Panc1 (cell line): ENCODE results near the gene SULT4A1. TPM values are rescaled to one million over a fixed set of nuclear protein-coding genes. Genes with fewer than 3 reads are reported as not detected.

Experiments used
- ATAC-seq: fragments of 200-7000 bp; cut with Tn5 transposase; 2 replicates; pipeline ENCODE4 v1.9.1; 2020; ENCODE audit warnings: mild to moderate bottlenecking, moderate library complexity
- BruUV-seq: library from RNA; stranded (reverse); fragments of 400-500 nt; replicated peaks from 2 replicates; lab custom pipeline; 2021; lab: Mats Ljungman, UMichigan
- CTCF ChIA-PET: fragments of 300-600 bp; sonication (Branson Sonifier 250); formaldehyde crosslinking; loops from one replicate; lab custom pipeline; 2022; ENCODE audit warnings: antibody characterized with exemption; lab: Charles Lee
- POLR2A ChIA-PET: fragments of 300-600 bp; sonication (Branson Sonifier 250); formaldehyde crosslinking; loops from one replicate; lab custom pipeline; 2022; ENCODE audit warnings: antibody characterized with exemption; lab: Charles Lee
- DNase-seq: peaks from one replicate; pipeline ENCODE4 v3.0.0-alpha.2; 2010; ENCODE audit warnings: low read depth, low spot score
- H3K27ac ChIP-seq: 2 replicates; pipeline ENCODE4 v1.5.1; 2011; ENCODE audit warnings: mild to moderate bottlenecking, low read length, inconsistent platforms
- H3K27me3 ChIP-seq: fragments of 200-500 bp; sonication (Bioruptor generic); 2 replicates; pipeline ENCODE4 v1.6.0; 2014; ENCODE audit warnings: low read length, inconsistent platforms; ENCODE audit not compliant: control insufficient read depth, insufficient read depth
- H3K36me3 ChIP-seq: fragments of 200-500 bp; sonication (Bioruptor generic); 2 replicates; pipeline ENCODE4 v1.5.1; 2014; ENCODE audit warnings: inconsistent platforms, mild to moderate bottlenecking, low read length, moderate library complexity; ENCODE audit not compliant: control insufficient read depth, insufficient read depth
- H3K4me1 ChIP-seq: 2 replicates; pipeline ENCODE4 v1.5.1; 2011; ENCODE audit warnings: inconsistent platforms, mild to moderate bottlenecking, low read length, moderate library complexity; ENCODE audit not compliant: control insufficient read depth, insufficient read depth
- H3K4me3 ChIP-seq, 2 experiments: 2 replicates each; pipeline ENCODE4 v1.5.1; 2011 to 2012; ENCODE audit warnings: low read depth in 2 of 2, low read length in 2 of 2, mild to moderate bottlenecking in 2 of 2, inconsistent platforms in 1 of 2, moderate library complexity in 1 of 2
- H3K9me3 ChIP-seq: fragments of 200-500 bp; sonication (Bioruptor generic); 2 replicates; pipeline ENCODE4 v1.5.1; 2014; ENCODE audit warnings: low read depth, mild to moderate bottlenecking, inconsistent platforms, low read length, moderate library complexity; ENCODE audit not compliant: control insufficient read depth, insufficient read depth
- CTCF ChIP-seq: fragments of 450-650 bp; IDR thresholded peaks from 2 replicates; pipeline ENCODE4 v1.5.1; 2017; ENCODE audit warnings: mild to moderate bottlenecking
- POLR2AphosphoS5 ChIP-seq: IDR thresholded peaks from 2 replicates; pipeline ENCODE4 v1.6.1; 2012; ENCODE audit warnings: mild to moderate bottlenecking, low read depth, low read length, moderate library complexity
- REST ChIP-seq, 2 experiments: IDR thresholded peaks; 2 replicates each; pipeline ENCODE4 v1.6.1; 2011 to 2012; ENCODE audit warnings: low read depth in 2 of 2, control low read depth in 1 of 2, low read length in 1 of 2, mild to moderate bottlenecking in 1 of 2, moderate library complexity in 1 of 2; ENCODE audit not compliant: insufficient read depth in 1 of 2
- SIN3A ChIP-seq: IDR thresholded peaks from 2 replicates; pipeline ENCODE4 v1.6.1; 2012; ENCODE audit warnings: low read depth, mild to moderate bottlenecking, low read length, moderate library complexity, borderline replicate concordance; ENCODE audit not compliant: insufficient read depth
- TCF7L2 ChIP-seq: IDR thresholded peaks from 2 replicates; pipeline ENCODE4 v1.6.1; 2011; ENCODE audit warnings: mild to moderate bottlenecking, low read depth, low read length, inconsistent platforms
- in situ Hi-C: cut with HindIII; loops from 2 replicates; pipeline ENCODE4 v1.10.0; 2016; ENCODE audit warnings: low sequenced_read_pairs, low pct_unique_long_range_greater_than_20kb
- intact Hi-C: fragments of 100-400 bp; cut with micrococcal nuclease; formaldehyde crosslinking; loops from one replicate; pipeline ENCODE4 v1.10.0; 2022; ENCODE audit not compliant: unreplicated experiment
- total RNA-seq: library from RNA; stranded (reverse); gene quantifications from one replicate; pipeline ENCODE4 v1.2.1, GENCODE V29; 2021; ENCODE audit not compliant: unreplicated experiment

Gene SULT4A1
- total RNA-seq, 1 experiment from 2014 or later: 12.0 TPM

GRCh38 chr22:43845981-43846380 is 16.3 kb downstream of the SULT4A1 start:
- H3K9me3 ChIP-seq: no peaks in the 10 kb centered on the region
- in situ Hi-C loops: no loop called here
- BruUV-seq: no TSS peak
- H3K4me1 ChIP-seq: no peaks in the 10 kb centered on the region
- H3K27ac ChIP-seq: no peak overlapping the region
- no peaks in the 10 kb centered on the region for H3K36me3 ChIP-seq
- DNase-seq: no peak
- no peak for ATAC-seq
- no peak overlapping the region for H3K4me3 ChIP-seq
- no peak for TF ChIP-seq SIN3A
- TF ChIP-seq CTCF: no peak
- TF ChIP-seq POLR2AphosphoS5: no peak
- no peak for TF ChIP-seq REST (IDR thresholded peaks at IDR 0.05; ENCODE audit: insufficient read depth in 1 of 2, low read depth in 2 of 2, low read length in 1 of 2)
- no peak for TF ChIP-seq TCF7L2
- POLR2A ChIA-PET: no interaction called here
- no peaks in the 10 kb centered on the region for H3K27me3 ChIP-seq
- CTCF ChIA-PET: no interaction called here
- intact Hi-C loops: no loop called here

GRCh38 chr22:43844560-43845545 is 17.5 kb downstream of the SULT4A1 start:
- Histone ChIP-seq H3K4me3 (no peak overlapping the region), H3K27ac (no peak overlapping the region), H3K36me3 (no peaks in the 10 kb centered on the region), H3K9me3 (no peaks in the 10 kb centered on the region), H3K27me3 (no peaks in the 10 kb centered on the region), H3K4me1 (no peaks in the 10 kb centered on the region)
- ChIA-PET CTCF (no interaction called here), POLR2A (no interaction called here)
- ATAC-seq: no peak
- in situ Hi-C loops: no loop called here
- BruUV-seq: no TSS peak
- TF ChIP-seq SIN3A (no peak), TCF7L2 (no peak)
- DNase-seq: no peak
- intact Hi-C loops: no loop called here
